Measurements from ENCODE around the gene CPNE5. TPM values are rescaled to one million over a fixed set of nuclear protein-coding genes. Genes with fewer than 3 reads are reported as not detected.

Gene CPNE5
- total and polyA plus RNA-seq, 2 donors from 2014 or later, result 3.7 to 7.1 TPM

GRCh38 chr6:36863670-36864540 is 24.7 kb upstream of the CPNE5 start:
- Histone ChIP-seq H3K36me3 (ENCODE audit: control insufficient read depth in 2 of 3, insufficient read depth in 3 of 3, low read length in 3 of 3) (peaks cover 0 to 8% (median 4%) of the 10 kb centered on the region in 3 donors), H3K9ac (ENCODE audit: low read length in 3 of 3) (no peak overlapping the region), H3K9me3 (ENCODE audit: control insufficient read depth in 2 of 3, insufficient read depth in 1 of 3, low read length in 3 of 3) (no peaks in the 10 kb centered on the region), H3K27me3 (ENCODE audit: control insufficient read depth, insufficient read depth, low read length) (no peaks in the 10 kb centered on the region), H3K4me1 (ENCODE audit: control insufficient read depth in 2 of 3, insufficient read depth in 2 of 3, low read depth in 1 of 3, low read length in 3 of 3) (peaks cover 0 to under 1% (median 0%) of the 10 kb centered on the region in 3 donors), H3K4me3 (ENCODE audit: low read length in 3 of 3) (no peak overlapping the region), H3K27ac (ENCODE audit: low read depth in 2 of 2, low read length in 2 of 2) (no peak overlapping the region)
- FAIRE-seq, result no peak
- TF ChIP-seq, protein P1, sequence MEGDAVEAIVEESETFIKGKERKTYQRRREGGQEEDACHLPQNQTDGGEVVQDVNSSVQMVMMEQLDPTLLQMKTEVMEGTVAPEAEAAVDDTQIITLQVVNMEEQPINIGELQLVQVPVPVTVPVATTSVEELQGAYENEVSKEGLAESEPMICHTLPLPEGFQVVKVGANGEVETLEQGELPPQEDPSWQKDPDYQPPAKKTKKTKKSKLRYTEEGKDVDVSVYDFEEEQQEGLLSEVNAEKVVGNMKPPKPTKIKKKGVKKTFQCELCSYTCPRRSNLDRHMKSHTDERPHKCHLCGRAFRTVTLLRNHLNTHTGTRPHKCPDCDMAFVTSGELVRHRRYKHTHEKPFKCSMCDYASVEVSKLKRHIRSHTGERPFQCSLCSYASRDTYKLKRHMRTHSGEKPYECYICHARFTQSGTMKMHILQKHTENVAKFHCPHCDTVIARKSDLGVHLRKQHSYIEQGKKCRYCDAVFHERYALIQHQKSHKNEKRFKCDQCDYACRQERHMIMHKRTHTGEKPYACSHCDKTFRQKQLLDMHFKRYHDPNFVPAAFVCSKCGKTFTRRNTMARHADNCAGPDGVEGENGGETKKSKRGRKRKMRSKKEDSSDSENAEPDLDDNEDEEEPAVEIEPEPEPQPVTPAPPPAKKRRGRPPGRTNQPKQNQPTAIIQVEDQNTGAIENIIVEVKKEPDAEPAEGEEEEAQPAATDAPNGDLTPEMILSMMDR (IDR thresholded peaks at IDR 0.05; ENCODE audit: borderline replicate concordance, extremely low read depth, insufficient read depth), result no peak
- no peak for DNase-seq
- intact Hi-C loops (cut with DNase I), result no loop called here

DNA sequence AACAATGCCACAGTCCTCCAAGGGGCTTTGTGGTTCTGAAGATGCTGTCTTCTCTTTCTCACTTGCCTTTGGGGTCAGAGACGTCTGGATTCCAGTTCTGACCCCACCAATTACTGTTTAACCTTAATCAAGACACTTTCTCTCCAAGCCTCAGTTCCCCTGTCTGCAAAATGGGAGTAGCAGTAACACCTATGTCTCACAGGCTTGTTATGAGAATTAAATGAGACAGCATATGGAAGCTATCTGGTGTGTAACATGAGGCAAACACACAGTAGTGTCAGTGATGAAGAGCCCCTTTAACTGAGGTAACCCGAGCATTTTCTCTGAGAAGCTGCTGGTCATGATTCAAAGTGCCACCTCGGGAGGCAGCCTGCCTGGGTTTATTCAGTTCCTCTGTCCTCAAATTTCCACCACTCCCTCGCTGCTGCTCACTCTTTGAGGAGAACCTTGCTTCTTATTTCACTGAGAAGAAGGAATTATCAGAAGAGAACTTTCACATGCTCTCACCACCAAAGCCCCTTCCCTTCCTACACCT is 23.7 kb upstream of the CPNE5 start:
- H3K4me1 ChIP-seq (ENCODE audit: control insufficient read depth in 2 of 3, insufficient read depth in 2 of 3, low read depth in 1 of 3, low read length in 3 of 3), result peaks cover 0 to 3% (median 0%) of the 10 kb centered on the region in 3 donors
- no peak for DNase-seq
- no peak overlapping the region for H3K27ac ChIP-seq (ENCODE audit: low read depth in 2 of 2, low read length in 2 of 2)
- H3K9ac ChIP-seq (ENCODE audit: low read length in 3 of 3), result no peak overlapping the region
- H3K9me3 ChIP-seq (ENCODE audit: control insufficient read depth in 2 of 3, insufficient read depth in 1 of 3, low read length in 3 of 3), result no peaks in the 10 kb centered on the region
- peaks cover 0 to 8% (median 4%) of the 10 kb centered on the region in 3 donors for H3K36me3 ChIP-seq (ENCODE audit: control insufficient read depth in 2 of 3, insufficient read depth in 3 of 3, low read length in 3 of 3)
- TF ChIP-seq, protein P1 (IDR thresholded peaks at IDR 0.05; ENCODE audit: borderline replicate concordance, extremely low read depth, insufficient read depth), result no peak
- intact Hi-C loops (cut with DNase I), result no loop called here
- H3K27me3 ChIP-seq (ENCODE audit: control insufficient read depth, insufficient read depth, low read length), result no peaks in the 10 kb centered on the region
- no peak for FAIRE-seq
- no peak overlapping the region for H3K4me3 ChIP-seq (ENCODE audit: low read length in 3 of 3)

DNA sequence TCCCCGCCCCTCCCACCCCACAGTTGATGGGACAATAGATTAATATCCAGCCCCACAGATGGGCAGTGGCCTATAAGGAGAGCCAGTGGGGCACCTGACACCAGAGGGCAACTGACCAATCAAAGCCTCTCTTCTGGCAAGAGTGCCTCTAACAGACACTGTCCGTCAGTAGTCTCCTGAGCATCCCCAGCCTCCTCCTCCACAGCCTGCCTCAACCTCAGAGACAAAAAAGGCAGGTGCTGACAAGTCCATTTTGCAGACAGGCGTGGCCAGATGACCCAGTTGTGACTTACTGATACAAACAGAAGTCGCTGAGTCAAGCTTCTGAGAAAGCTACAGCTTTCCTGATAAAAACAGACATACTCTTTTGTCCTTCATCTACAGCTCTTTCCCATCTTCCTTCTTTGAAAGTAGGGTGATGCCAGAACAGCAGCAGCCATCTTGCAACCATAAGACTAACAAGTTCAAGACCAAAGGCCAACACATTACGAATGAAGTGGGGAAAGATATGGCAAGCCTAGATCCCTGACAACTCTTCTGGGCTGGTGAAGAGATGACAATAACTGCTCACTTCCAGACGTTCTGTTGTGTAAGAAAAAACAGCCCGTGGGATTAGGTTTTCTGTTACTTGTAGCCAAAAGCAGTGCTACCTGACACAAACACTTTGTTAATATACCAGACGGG is 23.1 kb upstream of the CPNE5 start:
- intact Hi-C loops (cut with DNase I), result no loop called here
- no peak for DNase-seq
- H3K4me1 ChIP-seq (ENCODE audit: control insufficient read depth in 2 of 3, insufficient read depth in 2 of 3, low read depth in 1 of 3, low read length in 3 of 3), result peaks cover 0 to 3% (median 0%) of the 10 kb centered on the region in 3 donors
- peaks cover 0 to 5% (median 4%) of the 10 kb centered on the region in 3 donors for H3K36me3 ChIP-seq (ENCODE audit: control insufficient read depth in 2 of 3, insufficient read depth in 3 of 3, low read length in 3 of 3)
- H3K27ac ChIP-seq (ENCODE audit: low read depth in 2 of 2, low read length in 2 of 2), result no peak overlapping the region
- FAIRE-seq, result no peak
- TF ChIP-seq, protein P1 (IDR thresholded peaks at IDR 0.05; ENCODE audit: borderline replicate concordance, extremely low read depth, insufficient read depth), result no peak
- no peak overlapping the region for H3K9ac ChIP-seq (ENCODE audit: low read length in 3 of 3)
- no peak overlapping the region for H3K4me3 ChIP-seq (ENCODE audit: low read length in 3 of 3)
- H3K27me3 ChIP-seq (ENCODE audit: control insufficient read depth, insufficient read depth, low read length), result no peaks in the 10 kb centered on the region
- H3K9me3 ChIP-seq (ENCODE audit: control insufficient read depth in 2 of 3, insufficient read depth in 1 of 3, low read length in 3 of 3), result no peaks in the 10 kb centered on the region

Measured in kidney (tissue), 14 donors.